ENCODE results near the gene AMOTL1. TPM values are rescaled to one million over a fixed set of nuclear protein-coding genes. Genes with fewer than 3 reads are reported as not detected.

AMOTL1 gene
- total and polyA plus RNA-seq, 2 of the 8 experiments (the other 6 are each of a cell fraction or from before 2014, with no cell fraction given) = 9.0 to 27.6 TPM

GRCh38 chr11:94907226-94907625 is 139.1 kb downstream of the AMOTL1 start (continued):
- TF ChIP-seq CHD7 (IDR thresholded peaks at IDR 0.05; ENCODE audit: insufficient replicate concordance, low read length) = no peak
- TF ChIP-seq KDM1A (IDR thresholded peaks at IDR 0.05; ENCODE audit: borderline replicate concordance, low read length) = no peak
- no peak for TF ChIP-seq RAD21 (IDR thresholded peaks at IDR 0.05 in 1 of 2, conservative IDR thresholded peaks at IDR 0.05 in 1 of 2; ENCODE audit: low read depth in 2 of 2, low read length in 2 of 2)
- TF ChIP-seq CBX8 (IDR thresholded peaks at IDR 0.05; ENCODE audit: borderline replicate concordance, low read depth, low read length) = no peak
- no peak for TF ChIP-seq JUND (IDR thresholded peaks at IDR 0.05; ENCODE audit: low read length)
- no peak for TF ChIP-seq ATF3 (IDR thresholded peaks at IDR 0.05; ENCODE audit: insufficient read depth, low read depth, low read length)
- no peak for TF ChIP-seq CTCF (IDR thresholded peaks at IDR 0.05; ENCODE audit: control extremely low read depth in 1 of 3, insufficient read depth in 1 of 3, low read depth in 1 of 3, low read length in 3 of 3)
- no peak for TF ChIP-seq SRF (IDR thresholded peaks at IDR 0.05; ENCODE audit: low read depth, low read length)
